LNCaP clone FGC (cell line): ENCODE results near the gene CARD10.

Experiments used
- DNase-seq: peaks from one replicate; pipeline ENCODE4 v3.0.0-alpha.2; 2011; ENCODE audit warnings: low read depth
- H3K4me3 ChIP-seq: 2 replicates; pipeline ENCODE4 v1.5.1; 2011; ENCODE audit warnings: mild to moderate bottlenecking, low read depth, low read length, control low read depth
- CTCF ChIP-seq: IDR thresholded peaks from 2 replicates; pipeline ENCODE4 v1.5.1; 2012; ENCODE audit warnings: mild to moderate bottlenecking; ENCODE audit not compliant: control insufficient read depth, insufficient read depth; ENCODE audit errors: extremely low read depth

CARD10 gene

GRCh38 chr22:37501610-37502341 is 17.4 kb downstream of the CARD10 start:
- no peak for TF ChIP-seq CTCF
- no peak overlapping the region for H3K4me3 ChIP-seq
- DNase-seq, result peak; percentile 90

- no peak for DNase-seq
- H3K4me3 ChIP-seq, result no peak overlapping the region
- no peak for TF ChIP-seq CTCF
Measured at GRCh38 chr22:37500745-37501609, 18.2 kb downstream of the CARD10 start.

- no peak for DNase-seq
- no peak for TF ChIP-seq CTCF
- no peak overlapping the region for H3K4me3 ChIP-seq
Measured at GRCh38 chr22:37499789-37500540, 19.2 kb downstream of the CARD10 start.

- no peak for TF ChIP-seq CTCF
- no peak overlapping the region for H3K4me3 ChIP-seq
- DNase-seq, result no peak
Measured at GRCh38 chr22:37499027-37499707, 20.0 kb downstream of the CARD10 start.

GRCh38 chr22:37498289-37498909 is 20.8 kb downstream of the CARD10 start:
- no peak for DNase-seq
- no peak overlapping the region for H3K4me3 ChIP-seq
- TF ChIP-seq CTCF, result peak; percentile 68

GRCh38 chr22:37497062-37497599 is 22.1 kb downstream of the CARD10 start:
- no peak for DNase-seq

More at GRCh38 chr22:37497062-37497599, 22.1 kb downstream of the CARD10 start:
- no peak overlapping the region for H3K4me3 ChIP-seq
- TF ChIP-seq CTCF, result no peak
